ENCODE measurements around the gene LIPK.
"Not testable (repeated sequence)": the region's sequence is repeated elsewhere in the genome, so short reads cannot be mapped to it uniquely, and the experiment has no call there.

The LIPK gene

GRCh38 chr10:88715517-88715916 is 9.5 kb downstream of the LIPK start:
- no peak for DNase-seq

DNA sequence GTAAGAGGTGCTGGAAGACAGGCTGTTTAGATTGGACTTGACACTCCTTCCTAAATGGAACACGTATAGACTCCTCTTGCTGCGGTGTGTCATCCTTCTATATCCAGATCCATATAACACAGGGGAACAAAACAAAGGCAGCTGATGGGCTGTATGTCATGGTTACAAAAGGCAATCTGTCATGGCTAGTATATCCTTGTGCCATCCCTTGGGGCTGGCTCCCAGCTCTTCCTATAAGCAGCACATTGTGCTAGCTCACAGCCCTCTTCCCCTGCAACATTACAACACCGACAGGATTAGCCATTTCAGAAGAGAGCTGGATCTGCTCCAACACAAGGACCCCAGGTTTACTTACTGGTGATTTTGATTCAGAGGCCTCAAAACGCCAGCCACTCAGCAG is 15.3 kb downstream of the LIPK start:
- DNase-seq = no peak

- DNase-seq = no peak
These were observed 19.7 kb downstream of the LIPK start for GRCh38 chr10:88725798-88726197.

DNA sequence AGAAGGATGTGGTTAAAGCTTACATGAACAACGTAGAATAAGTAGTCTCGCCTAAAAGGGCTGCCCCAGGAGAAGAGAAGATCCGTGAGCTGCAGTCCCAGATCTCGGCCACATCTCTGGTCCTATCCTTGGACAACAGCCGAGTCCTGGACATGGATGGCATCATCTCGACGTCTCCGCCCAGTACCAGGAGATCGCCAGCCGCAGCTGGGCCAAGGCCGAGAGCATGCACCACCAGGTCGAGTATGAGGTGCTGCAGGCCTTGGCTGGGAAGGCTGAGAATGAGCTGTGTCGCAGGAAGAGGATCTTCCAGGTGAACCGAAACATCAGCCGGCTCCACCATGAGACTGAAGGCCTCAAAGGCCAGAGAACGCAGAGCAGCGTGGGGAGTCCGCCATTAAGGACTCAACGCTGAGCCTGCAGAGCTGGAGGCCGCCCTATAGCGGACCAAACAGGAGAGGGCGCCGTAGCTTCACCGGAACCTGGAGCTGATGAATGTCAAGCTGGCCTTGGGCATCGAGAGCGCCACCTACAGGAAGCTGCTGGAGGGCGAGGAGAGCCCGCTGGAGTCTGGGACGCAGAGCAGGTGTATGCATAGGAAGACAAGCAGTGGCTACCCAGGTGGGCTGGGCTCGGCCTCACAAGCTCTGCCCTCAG is 22.2 kb downstream of the LIPK start:
- DNase-seq = no peak

GRCh38 chr10:88730864-88731263 is 24.8 kb downstream of the LIPK start:
- DNase-seq = no peak

GRCh38 chr10:88731296-88731695 is 25.2 kb downstream of the LIPK start:
- DNase-seq = no peak

DNA sequence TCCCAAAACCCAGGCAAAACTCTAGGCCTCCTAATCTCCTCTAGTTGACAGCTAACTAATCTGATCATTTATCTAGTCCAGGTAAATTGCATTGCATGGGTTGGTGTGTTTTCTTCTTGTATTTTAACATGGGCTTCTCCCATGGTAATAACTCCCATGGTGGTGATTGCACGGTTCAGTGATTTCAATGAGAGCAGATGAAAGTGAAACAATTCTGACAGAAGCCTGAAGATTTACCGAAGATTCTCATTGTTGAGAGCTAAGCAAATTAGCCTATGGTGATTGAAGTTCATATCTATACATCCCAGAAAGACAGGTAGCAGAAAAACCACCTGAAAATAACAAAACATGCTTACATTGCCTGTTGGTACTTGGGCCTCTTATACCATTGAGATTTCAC is 27.2 kb downstream of the LIPK start:
- no peak for DNase-seq

- no peak for DNase-seq
These were observed 29.6 kb downstream of the LIPK start for GRCh38 chr10:88735661-88736060.

DNA sequence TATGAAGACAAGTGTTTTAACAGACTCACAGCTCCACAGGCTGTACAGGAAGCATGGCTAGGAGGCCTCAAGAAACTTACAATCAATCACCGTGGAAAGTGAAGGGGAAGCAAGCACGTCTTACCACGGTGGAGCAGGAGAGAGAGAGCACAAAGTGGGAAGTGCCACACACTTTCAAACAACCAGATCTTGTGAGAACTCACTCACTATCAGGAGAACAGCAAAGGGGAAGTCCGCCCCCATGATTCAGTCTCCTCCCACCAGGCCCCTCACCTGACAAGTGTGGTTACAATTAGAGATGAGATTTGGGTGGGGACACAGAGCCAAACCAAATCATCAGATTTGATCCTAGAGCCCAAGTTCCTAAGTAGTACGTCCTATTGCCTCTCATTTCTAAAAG is 35.9 kb downstream of the LIPK start:
- not testable (repeated sequence) for DNase-seq

GRCh38 chr10:88742448-88742847 is 36.4 kb downstream of the LIPK start:
- no peak for DNase-seq

DNA sequence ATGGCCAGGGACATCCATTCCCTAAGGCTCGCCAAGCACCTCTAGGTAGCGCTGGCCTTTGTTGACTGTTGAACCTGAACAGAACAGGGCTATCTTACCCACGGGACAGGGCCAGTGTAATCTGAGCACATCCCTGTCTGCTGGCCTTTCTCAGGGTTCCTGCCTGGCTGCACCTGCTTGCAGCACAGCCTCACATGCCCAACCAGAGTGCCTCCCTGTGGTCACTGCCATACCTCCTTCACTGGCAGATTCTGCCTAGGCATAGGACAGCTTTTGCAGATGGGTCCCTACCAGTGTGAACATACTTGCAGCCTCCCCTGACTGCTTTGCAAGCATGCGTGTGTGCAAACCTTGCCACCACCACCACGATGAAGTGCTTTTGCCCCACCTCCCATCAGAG is 38.0 kb downstream of the LIPK start:
- DNase-seq = no peak

GRCh38 chr10:88745633-88746032 is 39.6 kb downstream of the LIPK start:
- DNase-seq = no peak

- DNase-seq = no peak
These were observed 48.2 kb downstream of the LIPK start for GRCh38 chr10:88754287-88754686.

DNA sequence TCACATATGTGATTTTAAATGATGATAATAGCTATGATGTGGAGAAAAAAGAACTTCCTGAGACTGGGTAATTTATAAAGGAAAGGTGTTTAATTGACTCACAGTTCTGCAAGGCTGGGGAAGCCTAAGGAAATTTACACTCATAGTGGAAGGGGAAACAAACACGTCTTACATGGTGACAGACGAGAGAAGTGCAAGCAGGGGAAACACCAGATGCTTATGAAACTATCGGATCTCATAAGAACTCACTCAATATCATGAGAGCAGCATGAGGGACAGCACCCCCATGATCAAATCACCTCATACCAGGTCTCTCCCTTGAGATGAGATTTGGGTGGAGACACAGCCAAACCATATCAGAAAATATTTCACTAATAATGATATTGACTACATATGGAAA is 49.7 kb downstream of the LIPK start:
- DNase-seq = no peak

- no peak for DNase-seq
These were observed 50.6 kb downstream of the LIPK start for GRCh38 chr10:88756660-88757059.

DNA sequence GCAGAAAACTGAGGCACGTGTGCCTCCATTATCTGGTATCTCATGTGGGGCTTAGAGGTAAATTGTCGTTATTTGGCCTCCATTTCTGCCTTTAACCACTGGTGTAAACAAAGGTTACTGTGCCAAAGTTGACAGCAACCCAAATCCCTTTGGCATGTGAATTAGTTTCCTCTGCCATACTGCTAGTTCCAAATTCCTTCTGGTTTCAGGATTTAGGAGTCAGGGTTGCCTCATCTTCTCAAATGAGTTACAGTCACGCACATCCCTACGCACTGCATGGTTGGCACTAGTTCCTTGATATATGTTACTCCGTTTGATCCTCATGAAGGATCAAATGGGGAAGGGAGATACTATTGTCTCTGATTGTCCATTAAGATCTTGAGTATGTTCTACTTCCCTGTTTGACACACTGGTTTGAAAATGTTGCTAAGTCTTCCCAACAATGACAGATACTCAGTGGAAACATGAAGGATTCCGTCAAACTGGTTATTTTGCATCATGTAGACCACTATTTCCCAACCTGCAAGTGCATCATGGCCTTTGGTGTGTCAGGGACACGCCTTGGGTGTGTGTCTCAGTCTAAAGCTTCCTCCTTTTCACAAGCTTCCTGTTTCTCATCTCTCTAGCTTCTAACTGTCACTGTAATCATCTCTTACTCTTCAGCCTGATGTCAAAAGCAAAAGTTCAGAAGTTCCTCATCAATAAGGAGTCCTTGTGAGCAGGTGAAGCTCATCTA is 53.5 kb downstream of the LIPK start, which contains the start of gene LIPN:
LIPN (plus strand) TSS at position 655 of the 736 bp plus-strand sequence. CDS start 1,386 bp downstream, outside the sequence.
- DNase-seq = peak in 2 of 51 donors; percentile 0 to 23

DNA sequence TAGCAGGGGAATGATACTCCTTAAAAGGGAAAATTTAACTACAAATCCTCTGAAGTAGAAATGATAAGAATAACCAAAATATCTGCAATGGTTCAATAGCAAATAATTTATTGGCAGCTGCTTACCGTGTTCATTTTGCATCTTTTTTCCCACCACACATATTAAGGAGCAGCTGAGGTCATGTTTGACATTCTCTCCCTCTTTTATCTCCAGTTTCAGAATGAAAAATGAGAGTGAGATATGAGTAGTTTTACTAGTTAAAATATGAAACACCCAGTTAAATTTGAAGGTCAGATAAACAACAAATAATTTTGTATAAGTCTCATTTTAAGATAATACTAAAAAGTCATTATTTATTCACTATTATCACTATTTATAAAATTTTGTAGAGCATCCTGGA is 56.9 kb downstream of the LIPK start:
- DNase-seq = no peak

- no peak for DNase-seq
These were observed 57.4 kb downstream of the LIPK start for GRCh38 chr10:88763441-88763840.

- DNase-seq = no peak
These were observed 58.1 kb downstream of the LIPK start for GRCh38 chr10:88764110-88764509.

DNA sequence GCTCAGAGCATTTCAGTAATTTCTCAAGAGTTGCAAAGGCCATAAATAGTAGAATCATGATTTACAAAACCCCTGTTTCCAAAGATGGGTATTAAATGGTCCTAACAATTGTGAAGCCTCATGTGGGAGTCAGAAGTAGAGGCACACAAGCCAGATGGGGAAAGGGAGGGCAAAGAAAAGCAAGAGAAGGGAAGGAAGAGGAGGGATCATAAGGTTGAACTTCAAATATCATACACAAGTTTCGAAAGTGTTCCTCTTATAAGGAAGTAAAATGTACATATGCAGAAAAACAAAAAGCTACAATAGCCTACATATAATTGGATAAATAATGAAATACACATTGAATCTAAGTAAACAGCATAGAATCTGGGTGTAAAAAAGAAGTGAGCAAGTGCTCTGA is 59.8 kb downstream of the LIPK start:
- DNase-seq = no peak

DNA sequence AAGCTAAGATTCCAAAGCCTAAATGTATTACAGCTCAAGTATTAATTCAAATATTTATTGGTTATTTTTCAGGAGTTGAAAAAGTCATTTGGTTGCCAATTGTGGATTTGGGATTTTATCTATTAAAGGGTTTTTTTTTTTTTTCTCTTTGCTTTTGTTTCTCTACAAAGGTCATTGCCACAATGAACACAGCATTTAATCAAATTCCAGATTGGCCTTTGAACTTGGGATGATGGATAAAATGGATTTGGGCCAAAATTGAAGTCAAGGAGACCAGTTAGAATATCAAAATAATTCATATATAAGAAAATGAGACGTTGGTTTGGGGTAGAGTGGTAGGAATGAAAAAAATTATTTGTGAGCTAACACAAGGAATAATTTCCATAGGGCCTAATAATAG is 63.3 kb downstream of the LIPK start:
- no peak for DNase-seq

GRCh38 chr10:88781206-88781605 is 75.2 kb downstream of the LIPK start:
- no peak for DNase-seq

DNA sequence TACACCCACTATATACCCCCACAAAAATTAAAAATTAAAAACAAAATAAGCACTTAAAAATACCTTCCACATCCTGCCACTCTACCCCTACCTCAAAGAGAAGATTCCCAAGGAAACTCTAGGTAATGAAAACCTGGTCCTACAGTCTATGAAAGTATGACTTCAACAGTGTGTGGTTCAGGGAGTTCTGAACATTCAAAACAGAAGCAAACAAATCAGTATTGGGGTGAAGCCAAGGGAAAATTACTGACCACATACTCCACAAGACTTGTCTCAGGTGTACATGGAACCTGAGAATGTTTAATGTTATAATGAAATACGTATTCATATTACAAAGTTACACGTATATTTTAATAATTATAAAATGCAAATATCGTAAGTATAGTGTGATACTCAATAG is 76.2 kb downstream of the LIPK start:
- DNase-seq = no peak
